ENCODE data around the gene FBXO30.

Gene FBXO30

GRCh38 chr6:145761584-145761983, 53.0 kb downstream of the FBXO30 start:
- TF ChIP-seq EZH2phosphoT487 (IDR thresholded peaks at IDR 0.05; ENCODE audit: low read length) (no peak), EZH2 (optimal IDR thresholded peaks at IDR 0.05; ENCODE audit: low read depth, low read length) (no peak), CTCF (IDR thresholded peaks at IDR 0.05; ENCODE audit: low read length) (no peak)
- no peak overlapping the region for H3K9ac ChIP-seq (ENCODE audit: low read length)
- H3K4me1 ChIP-seq (ENCODE audit: low read length) = no peaks in the 10 kb centered on the region
- H3K27ac ChIP-seq (ENCODE audit: low read length) = no peak overlapping the region
- no peak overlapping the region for H2AFZ ChIP-seq (ENCODE audit: low read length)
- H3K36me3 ChIP-seq (replicated peaks; ENCODE audit: insufficient read depth, low read length) = no peaks in the 10 kb centered on the region
- H3K9me3 ChIP-seq (replicated peaks; ENCODE audit: insufficient read depth, low read length) = no peaks in the 10 kb centered on the region
- H3K9me2 ChIP-seq (replicated peaks; ENCODE audit: insufficient read depth, low read length) = no peaks in the 10 kb centered on the region
- no peak for DNase-seq
- no peaks in the 10 kb centered on the region for H3F3A ChIP-seq (ENCODE audit: insufficient read depth, low read length)
- no peak overlapping the region for H3K4me3 ChIP-seq (ENCODE audit: low read length)
- H3K4me2 ChIP-seq (ENCODE audit: low read depth, low read length) = no peak overlapping the region
- H3K79me2 ChIP-seq (ENCODE audit: low read length) = no peaks in the 10 kb centered on the region
- H4K20me1 ChIP-seq (ENCODE audit: insufficient read depth, low read length) = no peaks in the 10 kb centered on the region
- no peaks in the 10 kb centered on the region for H3K27me3 ChIP-seq (replicated peaks; ENCODE audit: insufficient read depth, low read length)

GRCh38 chr6:145758113-145758512, 56.5 kb downstream of the FBXO30 start:
- Histone ChIP-seq H3K4me1 (ENCODE audit: low read length) (no peaks in the 10 kb centered on the region), H3K27ac (ENCODE audit: low read length) (no peak overlapping the region), H2AFZ (ENCODE audit: low read length) (no peak overlapping the region), H3K9ac (ENCODE audit: low read length) (no peak overlapping the region), H3F3A (ENCODE audit: insufficient read depth, low read length) (no peaks in the 10 kb centered on the region), H3K36me3 (replicated peaks; ENCODE audit: insufficient read depth, low read length) (no peaks in the 10 kb centered on the region), H3K4me2 (ENCODE audit: low read depth, low read length) (no peak overlapping the region), H3K4me3 (ENCODE audit: low read length) (no peak overlapping the region), H3K9me2 (replicated peaks; ENCODE audit: insufficient read depth, low read length) (no peaks in the 10 kb centered on the region), H3K79me2 (ENCODE audit: low read length) (no peaks in the 10 kb centered on the region), H3K27me3 (replicated peaks; ENCODE audit: insufficient read depth, low read length) (no peaks in the 10 kb centered on the region), H4K20me1 (ENCODE audit: insufficient read depth, low read length) (no peaks in the 10 kb centered on the region), H3K9me3 (replicated peaks; ENCODE audit: insufficient read depth, low read length) (no peaks in the 10 kb centered on the region)
- no peak for DNase-seq
- TF ChIP-seq EZH2 (optimal IDR thresholded peaks at IDR 0.05; ENCODE audit: low read depth, low read length) (no peak), CTCF (IDR thresholded peaks at IDR 0.05; ENCODE audit: low read length) (no peak), EZH2phosphoT487 (IDR thresholded peaks at IDR 0.05; ENCODE audit: low read length) (no peak)

- Histone ChIP-seq H3K4me1 (ENCODE audit: low read length) (no peaks in the 10 kb centered on the region), H3K79me2 (ENCODE audit: low read length) (no peaks in the 10 kb centered on the region), H3K4me2 (ENCODE audit: low read depth, low read length) (no peak overlapping the region), H3K9me2 (replicated peaks; ENCODE audit: insufficient read depth, low read length) (no peaks in the 10 kb centered on the region), H3F3A (ENCODE audit: insufficient read depth, low read length) (no peaks in the 10 kb centered on the region), H3K27me3 (replicated peaks; ENCODE audit: insufficient read depth, low read length) (no peaks in the 10 kb centered on the region), H3K9me3 (replicated peaks; ENCODE audit: insufficient read depth, low read length) (no peaks in the 10 kb centered on the region), H4K20me1 (ENCODE audit: insufficient read depth, low read length) (no peaks in the 10 kb centered on the region), H3K9ac (ENCODE audit: low read length) (no peak overlapping the region), H3K27ac (ENCODE audit: low read length) (no peak overlapping the region), H3K4me3 (ENCODE audit: low read length) (no peak overlapping the region), H2AFZ (ENCODE audit: low read length) (no peak overlapping the region), H3K36me3 (replicated peaks; ENCODE audit: insufficient read depth, low read length) (no peaks in the 10 kb centered on the region)
- TF ChIP-seq EZH2 (optimal IDR thresholded peaks at IDR 0.05; ENCODE audit: low read depth, low read length) = no peak
- TF ChIP-seq EZH2phosphoT487 (IDR thresholded peaks at IDR 0.05; ENCODE audit: low read length) = no peak
- DNase-seq = no peak
Observed at GRCh38 chr6:145756170-145756662, 58.4 kb downstream of the FBXO30 start.

GRCh38 chr6:145755682-145756081, 58.9 kb downstream of the FBXO30 start:
- H3K4me2 ChIP-seq (ENCODE audit: low read depth, low read length) = no peak overlapping the region
- H3K9me3 ChIP-seq (replicated peaks; ENCODE audit: insufficient read depth, low read length) = no peaks in the 10 kb centered on the region
- no peak overlapping the region for H3K27ac ChIP-seq (ENCODE audit: low read length)
- no peak overlapping the region for H3K9ac ChIP-seq (ENCODE audit: low read length)
- no peaks in the 10 kb centered on the region for H3K36me3 ChIP-seq (replicated peaks; ENCODE audit: insufficient read depth, low read length)
- H4K20me1 ChIP-seq (ENCODE audit: insufficient read depth, low read length) = no peaks in the 10 kb centered on the region
- TF ChIP-seq EZH2 (optimal IDR thresholded peaks at IDR 0.05; ENCODE audit: low read depth, low read length) (no peak), EZH2phosphoT487 (IDR thresholded peaks at IDR 0.05; ENCODE audit: low read length) (no peak), CTCF (IDR thresholded peaks at IDR 0.05; ENCODE audit: low read length) (no peak)
- no peaks in the 10 kb centered on the region for H3F3A ChIP-seq (ENCODE audit: insufficient read depth, low read length)
- no peak for DNase-seq
- H3K4me1 ChIP-seq (ENCODE audit: low read length) = no peaks in the 10 kb centered on the region
- H2AFZ ChIP-seq (ENCODE audit: low read length) = no peak overlapping the region
- H3K9me2 ChIP-seq (replicated peaks; ENCODE audit: insufficient read depth, low read length) = no peaks in the 10 kb centered on the region
- no peaks in the 10 kb centered on the region for H3K27me3 ChIP-seq (replicated peaks; ENCODE audit: insufficient read depth, low read length)
- no peak overlapping the region for H3K4me3 ChIP-seq (ENCODE audit: low read length)
- no peaks in the 10 kb centered on the region for H3K79me2 ChIP-seq (ENCODE audit: low read length)
